Activated CD8-positive, alpha-beta memory T cell treated with anti-CD3 and anti-CD28 coated beads for 4 hours (primary cell): ENCODE data around the gene CDH20.

Experiments used
- DNase-seq, 2 donors: peaks; one replicate each; pipeline ENCODE4 v3.0.0-alpha.2; 2020; ENCODE audit warnings: low read depth in 2 of 2

CDH20 gene

GRCh38 chr18:61575419-61575818 lies 242.2 kb downstream of the CDH20 start:
- DNase-seq, result no peak

- no peak for DNase-seq
Measured at GRCh38 chr18:61578846-61579245, 245.6 kb downstream of the CDH20 start.

GRCh38 chr18:61579581-61579980 lies 246.4 kb downstream of the CDH20 start:
- DNase-seq, result no peak

GRCh38 chr18:61580046-61580445 lies 246.8 kb downstream of the CDH20 start:
- no peak for DNase-seq

GRCh38 chr18:61581578-61582201 lies 248.5 kb downstream of the CDH20 start:
- DNase-seq, result peak; percentile 3 to 16

DNA sequence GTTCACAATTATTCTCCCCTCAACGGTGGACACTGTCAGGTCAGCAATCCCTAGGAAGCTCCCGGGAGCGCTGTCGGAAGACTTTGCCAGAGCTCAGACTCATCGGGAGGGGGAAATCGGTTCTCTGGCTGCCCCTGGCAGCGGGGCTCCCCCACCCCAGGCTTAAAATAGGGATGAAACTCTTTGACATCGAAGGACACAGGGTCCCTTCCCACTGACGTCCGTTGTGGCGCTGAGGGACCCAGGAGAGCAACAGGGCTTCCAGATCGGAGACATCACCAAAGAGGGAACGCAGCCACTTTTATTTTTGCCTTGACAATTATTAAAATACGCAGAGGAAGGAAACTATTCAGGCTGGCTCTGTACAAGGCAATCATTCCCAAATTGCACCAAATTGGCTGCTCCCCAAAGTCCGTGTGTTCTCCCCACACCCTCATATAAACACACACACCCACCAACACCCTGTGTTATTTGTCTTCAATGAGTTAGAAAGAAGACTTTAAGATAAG lies 249.0 kb downstream of the CDH20 start:
- DNase-seq, result no peak

DNA sequence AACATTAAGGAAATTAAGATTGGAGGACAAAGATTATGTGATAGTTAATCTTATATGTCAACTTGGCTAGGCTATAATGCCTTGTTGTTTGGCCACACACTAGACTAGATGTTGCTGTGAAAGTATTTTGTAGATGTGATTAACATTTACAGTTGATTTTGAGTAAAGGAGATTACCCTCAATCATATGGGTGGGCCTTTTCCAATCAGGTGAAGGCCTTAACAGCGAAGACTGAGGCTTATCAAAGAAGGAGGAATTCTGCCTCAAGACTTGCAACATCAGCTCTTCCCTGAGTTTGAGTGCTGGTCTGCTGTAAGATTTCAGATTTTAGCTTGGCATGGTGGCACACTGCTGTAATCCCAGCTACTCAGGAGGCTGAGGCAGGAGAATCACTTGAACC lies 250.3 kb downstream of the CDH20 start:
- no peak for DNase-seq

GRCh38 chr18:61587865-61588264 lies 254.6 kb downstream of the CDH20 start:
- no peak for DNase-seq

DNA sequence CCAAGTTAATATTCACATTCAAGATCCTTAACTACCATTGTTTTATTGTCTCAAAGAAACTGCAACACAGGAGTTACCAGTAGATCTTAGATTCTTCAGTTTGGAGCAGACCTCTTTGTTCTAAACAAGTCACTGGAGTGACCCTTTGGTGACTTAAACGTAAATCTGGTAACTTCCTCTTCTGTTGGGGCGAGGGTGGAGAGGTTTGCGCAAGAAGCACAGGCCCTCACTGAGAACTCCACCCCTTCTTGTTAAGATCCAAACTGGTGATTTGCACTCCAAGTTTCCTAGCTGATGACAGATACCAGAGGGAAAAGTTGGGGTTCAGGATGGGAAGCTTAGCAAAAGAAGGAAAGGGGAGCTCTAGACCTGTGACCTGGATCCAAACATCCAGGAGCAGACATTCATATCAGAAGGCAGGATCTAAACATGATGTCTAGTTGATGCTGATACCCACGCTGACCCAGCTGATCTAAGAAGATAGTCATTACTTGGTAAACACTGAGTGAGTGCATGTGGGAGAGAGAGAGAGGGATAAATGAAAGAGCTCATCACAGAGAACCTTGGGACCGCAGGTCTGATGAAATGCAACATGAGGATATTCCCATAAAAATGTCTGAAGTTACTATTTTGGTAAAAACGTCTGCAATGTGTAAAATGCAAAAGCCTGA lies 256.0 kb downstream of the CDH20 start:
- no peak for DNase-seq

- no peak for DNase-seq
Measured at GRCh38 chr18:61589724-61590065, 256.5 kb downstream of the CDH20 start.

- DNase-seq, result no peak
Measured at GRCh38 chr18:61591253-61591652, 258.0 kb downstream of the CDH20 start.

- DNase-seq, result no peak
Measured at GRCh38 chr18:61595615-61596251, 262.5 kb downstream of the CDH20 start.

- DNase-seq, result no peak
Measured at GRCh38 chr18:61596296-61596695, 263.1 kb downstream of the CDH20 start.

GRCh38 chr18:61597316-61597715 lies 264.1 kb downstream of the CDH20 start:
- DNase-seq, result no peak

DNA sequence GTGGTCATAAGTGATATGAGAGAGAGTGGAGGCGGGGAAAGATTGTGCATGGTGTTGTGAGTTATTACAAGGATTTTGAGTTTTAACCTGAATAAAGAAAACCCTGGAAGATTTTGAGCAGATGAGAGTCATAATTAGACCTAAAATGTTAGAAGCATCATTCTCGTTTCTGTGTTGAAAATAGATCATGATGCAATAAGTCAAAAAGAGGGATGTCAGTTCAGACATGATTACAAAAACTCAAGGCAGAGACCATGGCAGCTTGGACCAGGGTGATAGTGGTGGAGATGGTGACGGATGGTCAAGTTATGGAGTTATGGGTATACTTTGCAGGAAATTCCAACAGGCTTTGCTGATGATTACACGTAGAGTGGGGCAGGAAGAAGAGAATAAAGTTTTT lies 267.2 kb downstream of the CDH20 start:
- DNase-seq, result no peak

DNA sequence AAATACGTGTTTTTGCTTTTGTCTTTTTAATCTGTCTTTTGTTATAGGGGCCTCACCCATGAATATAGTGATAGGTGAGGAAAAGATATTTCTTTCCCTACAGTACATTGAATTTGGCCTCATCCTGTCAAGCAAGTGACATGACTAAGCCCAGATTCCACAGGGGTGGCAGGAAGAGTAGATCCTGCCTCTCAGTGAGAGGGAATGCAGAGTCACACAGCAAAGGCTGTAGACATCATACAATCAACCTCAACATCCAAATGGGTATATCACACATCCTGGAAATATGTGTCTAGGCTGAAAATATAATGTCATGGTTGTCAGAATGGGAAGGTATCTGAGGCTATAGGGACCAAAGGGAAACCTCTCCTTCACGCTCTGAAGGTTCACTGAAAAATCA lies 269.6 kb downstream of the CDH20 start:
- no peak for DNase-seq
